HepG2 (cell line): ENCODE data around the gene SPIRE1. TPM values are rescaled to one million over a fixed set of nuclear protein-coding genes. Genes with fewer than 3 reads are reported as not detected.

Experiments used
- ATAC-seq: fragments of 200-7000 bp; cut with Tn5 transposase; 3 replicates; pipeline ENCODE4 v1.9.1; 2020; ENCODE audit warnings: mild to moderate bottlenecking, moderate library complexity
- BruUV-seq: library from RNA; stranded (reverse); fragments of 400-500 nt; replicated peaks from 2 replicates; lab custom pipeline; 2021; lab: Mats Ljungman, UMichigan
- CTCF ChIA-PET: fragments of 300-600 bp; formaldehyde crosslinking; extraction: SDS; loops from one replicate; lab custom pipeline; 2021; ENCODE audit warnings: low total read pairs, inconsistent platforms, low intra/inter-chr PET ratio; lab: Yijun Ruan, JAX
- POLR2A ChIA-PET: fragments of 350-600 bp; sonication (Branson Sonifier 250); formaldehyde crosslinking; loops from one replicate; lab custom pipeline; 2020; ENCODE audit warnings: antibody characterized with exemption, inconsistent platforms; lab: Yijun Ruan, JAX
- DNase-seq: peaks from one replicate; pipeline ENCODE4 v3.0.0-alpha.2; 2015; ENCODE audit warnings: low spot score
- FAIRE-seq: peaks from 3 replicates; lab custom pipeline; 2011; peaks lifted over from hg19 to GRCh38; lab: Jason Lieb, UNC
- H2AFZ ChIP-seq: one replicate; pipeline ENCODE4 v1.6.1; 2011; ENCODE audit warnings: low read length, inconsistent platforms
- H3K27ac ChIP-seq: fragments of 300-600 bp; 3 replicates; pipeline ENCODE4 v1.8.0; 2011; ENCODE audit warnings: mixed run types, mild to moderate bottlenecking, mixed read lengths, low read length, inconsistent platforms; ENCODE audit not compliant: insufficient read depth; ENCODE audit errors: extremely low read length
- H3K27me3 ChIP-seq, 2 experiments: fragments of 200-600 bp in 1 of 2; 2 replicates in 1 of 2; 3 replicates in 1 of 2; pipeline versions ENCODE4 v1.6.0 to v1.8.0; 2011; ENCODE audit warnings: low read length in 2 of 2, mild to moderate bottlenecking in 2 of 2, moderate library complexity in 2 of 2, inconsistent platforms in 1 of 2; ENCODE audit not compliant: insufficient read depth in 2 of 2, control insufficient read depth in 1 of 2
- H3K36me3 ChIP-seq, 2 experiments: fragments of 200-600 bp in 1 of 2; replicated peaks in 1 of 2; 2 replicates in 1 of 2; 3 replicates in 1 of 2; pipeline versions ENCODE4 v1.5.1 to v1.8.0; 2011; ENCODE audit warnings: low read length in 2 of 2, inconsistent platforms in 1 of 2; ENCODE audit not compliant: insufficient read depth in 2 of 2, control insufficient read depth in 1 of 2
- H3K4me1 ChIP-seq: 2 replicates; pipeline ENCODE4 v1.5.1; 2012; ENCODE audit warnings: low read length, inconsistent platforms; ENCODE audit not compliant: insufficient read depth
- H3K4me2 ChIP-seq: 2 replicates; pipeline ENCODE4 v1.6.0; 2011; ENCODE audit warnings: low read depth, low read length, inconsistent platforms
- H3K4me3 ChIP-seq, 3 experiments: fragments of 200-600 bp in 1 of 3; sonication (generic), shearing (Covaris generic) in 1 of 3; replicated peaks in 1 of 3; 2 replicates each; pipeline ENCODE4 v1.5.1; 2011 to 2016; ENCODE audit warnings: low read length in 3 of 3, inconsistent platforms in 2 of 3, low read depth in 2 of 3, mild to moderate bottlenecking in 2 of 3, control low read depth in 1 of 3, mixed read lengths in 1 of 3; ENCODE audit not compliant: insufficient read depth in 1 of 3
- H3K79me2 ChIP-seq: one replicate; pipeline ENCODE4 v1.6.1; 2011; ENCODE audit warnings: low read length, inconsistent platforms; ENCODE audit not compliant: insufficient read depth
- H3K9ac ChIP-seq: 2 replicates; pipeline ENCODE4 v1.6.0; 2011; ENCODE audit warnings: mild to moderate bottlenecking, low read depth, low read length, inconsistent platforms; ENCODE audit not compliant: insufficient read depth
- H3K9me3 ChIP-seq: 2 replicates; pipeline ENCODE4 v1.5.1; 2012; ENCODE audit warnings: mild to moderate bottlenecking, low read length
- H4K20me1 ChIP-seq: 2 replicates; pipeline ENCODE4 v1.6.0; 2011; ENCODE audit warnings: inconsistent platforms, mild to moderate bottlenecking, low read length, moderate library complexity; ENCODE audit not compliant: insufficient read depth
- ELF1 ChIP-seq: sonication (generic); formaldehyde crosslinking; IDR thresholded peaks from 2 replicates; pipeline ENCODE4 v1.4.0; 2020; ENCODE audit warnings: missing genetic modification reagents
- HNRNPLL ChIP-seq: fragments of 200-400 bp; formaldehyde crosslinking; IDR thresholded peaks from 2 replicates; pipeline ENCODE4 v1.6.1; 2017; ENCODE audit warnings: mild to moderate bottlenecking, low read depth, low read length; ENCODE audit not compliant: poor library complexity, severe bottlenecking
- PRPF4 ChIP-seq: fragments of 200-400 bp; formaldehyde crosslinking; IDR thresholded peaks from 2 replicates; pipeline ENCODE4 v1.6.1; 2016; ENCODE audit warnings: low read length, low read depth; ENCODE audit not compliant: poor library complexity, severe bottlenecking
- SNAPC2 ChIP-seq: sonication (generic); formaldehyde crosslinking; IDR thresholded peaks from 2 replicates; pipeline ENCODE4 v1.8.1; 2022; ENCODE audit warnings: mild to moderate bottlenecking, missing genetic modification reagents
- STAG1 ChIP-seq: sonication (generic); formaldehyde crosslinking; IDR thresholded peaks from 2 replicates; pipeline ENCODE4 v1.4.0; 2020; ENCODE audit warnings: missing genetic modification reagents
- ZBTB38 ChIP-seq: sonication (generic); formaldehyde crosslinking; IDR thresholded peaks from 2 replicates; pipeline ENCODE4 v1.5.1; 2020; ENCODE audit warnings: mild to moderate bottlenecking, missing genetic modification reagents
- ZNF468 ChIP-seq: sonication (generic); formaldehyde crosslinking; IDR thresholded peaks from 2 replicates; pipeline ENCODE4 v1.8.0; 2022; ENCODE audit warnings: mild to moderate bottlenecking, moderate library complexity, missing genetic modification reagents
- ZSCAN21 ChIP-seq: sonication (generic); formaldehyde crosslinking; IDR thresholded peaks from 2 replicates; pipeline ENCODE4 v1.8.0; 2022; ENCODE audit warnings: mild to moderate bottlenecking, missing genetic modification reagents, moderate library complexity, borderline replicate concordance
- ZSCAN22 ChIP-seq: sonication (generic); formaldehyde crosslinking; IDR thresholded peaks from 2 replicates; pipeline ENCODE4 v1.4.0; 2020; ENCODE audit warnings: mild to moderate bottlenecking, missing genetic modification reagents
- WGBS: methylation state at CpG from one replicate; pipeline ENCODE4 v1.1.6; 2017; ENCODE audit warnings: low lambda C conversion rate; 5-methylcytosine and 5-hydroxymethylcytosine counted together
- in situ Hi-C: cut with HindIII; loops from 2 replicates; pipeline ENCODE4 v1.10.0; 2017; ENCODE audit warnings: low pct_unique_long_range_greater_than_20kb; ENCODE audit not compliant: extremely low pct_ligation_motif_present
- intact Hi-C: fragments of 100-400 bp; cut with micrococcal nuclease; formaldehyde crosslinking; loops from one replicate; pipeline ENCODE4 v1.10.0; 2022; ENCODE audit not compliant: unreplicated experiment
- polyA plus RNA-seq, 8 experiments: library from polyadenylated mRNA; depleted of rRNA in 3 of 8; stranded (reverse) in 7 of 8; unstranded in 1 of 8; fragments of >200 nt; fragmentation: Illumina TruSeq in 4 of 8; extraction: Trizol in 4 of 8; gene quantifications; 2 replicates each; pipeline versions ENCODE4 v1.2.1 to v1.2.3, GENCODE V29; 2011 to 2016; ENCODE audit warnings: low read depth in 4 of 8, missing spikeins in 1 of 8, mixed read lengths in 1 of 8; ENCODE audit not compliant: insufficient read depth in 1 of 8
- total RNA-seq, 5 experiments: library from RNA; depleted of rRNA; stranded (reverse); fragments of >200 nt; fragmentation: Illumina TruSeq; extraction: Trizol; gene quantifications; 2 replicates each; pipeline ENCODE4 v1.2.3, GENCODE V29; 2016; ENCODE audit warnings: low read depth in 1 of 5
- TF ChIP-seq, protein P1 (sequence below): sonication (generic); formaldehyde crosslinking; IDR thresholded peaks from 2 replicates; pipeline ENCODE4 v1.4.0; 2020; ENCODE audit warnings: missing genetic modification reagents
- TF ChIP-seq, protein P2 (sequence below): sonication (generic); formaldehyde crosslinking; IDR thresholded peaks from 2 replicates; pipeline ENCODE4 v1.4.0; 2020; ENCODE audit warnings: missing genetic modification reagents

SPIRE1 gene
- total and polyA plus RNA-seq, 2 of the 13 experiments (the other 11 are each of a cell fraction or from before 2014, with no cell fraction given), result 9.9 to 21.3 TPM

DNA sequence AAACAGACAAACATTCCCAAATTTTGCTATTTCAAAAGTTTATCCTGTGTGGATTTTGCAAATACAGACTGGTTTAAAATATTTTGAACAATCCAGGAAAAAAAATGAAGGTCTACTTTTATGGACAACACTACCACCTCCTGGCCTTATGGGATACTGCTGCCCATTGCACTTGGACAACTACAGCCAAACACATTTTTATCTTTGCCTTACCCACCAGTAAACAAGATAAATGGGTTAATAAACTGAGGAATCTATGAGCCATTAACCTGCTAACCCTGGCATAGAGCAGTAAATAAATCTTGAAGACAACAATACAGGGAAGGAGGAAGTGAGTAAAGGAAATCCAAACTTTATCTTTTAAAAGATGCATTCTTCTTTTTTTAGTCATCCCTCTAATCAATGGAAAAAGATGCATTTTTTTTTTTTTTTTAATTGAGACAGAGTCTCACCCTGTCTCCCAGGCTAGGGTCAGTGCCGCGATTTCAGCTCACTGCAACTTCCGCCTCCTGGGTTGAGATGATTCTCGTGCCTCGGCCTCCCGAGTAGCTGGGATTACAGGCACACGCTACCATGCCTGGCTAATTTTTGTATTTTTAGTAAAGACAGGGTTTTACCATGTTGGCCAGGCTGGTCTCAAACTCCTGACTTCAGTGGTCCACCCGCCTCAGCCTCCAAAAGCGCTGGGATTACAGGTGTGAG, 2.1 kb upstream of the SPIRE1 start (continued):
- TF ChIP-seq, protein P1, sequence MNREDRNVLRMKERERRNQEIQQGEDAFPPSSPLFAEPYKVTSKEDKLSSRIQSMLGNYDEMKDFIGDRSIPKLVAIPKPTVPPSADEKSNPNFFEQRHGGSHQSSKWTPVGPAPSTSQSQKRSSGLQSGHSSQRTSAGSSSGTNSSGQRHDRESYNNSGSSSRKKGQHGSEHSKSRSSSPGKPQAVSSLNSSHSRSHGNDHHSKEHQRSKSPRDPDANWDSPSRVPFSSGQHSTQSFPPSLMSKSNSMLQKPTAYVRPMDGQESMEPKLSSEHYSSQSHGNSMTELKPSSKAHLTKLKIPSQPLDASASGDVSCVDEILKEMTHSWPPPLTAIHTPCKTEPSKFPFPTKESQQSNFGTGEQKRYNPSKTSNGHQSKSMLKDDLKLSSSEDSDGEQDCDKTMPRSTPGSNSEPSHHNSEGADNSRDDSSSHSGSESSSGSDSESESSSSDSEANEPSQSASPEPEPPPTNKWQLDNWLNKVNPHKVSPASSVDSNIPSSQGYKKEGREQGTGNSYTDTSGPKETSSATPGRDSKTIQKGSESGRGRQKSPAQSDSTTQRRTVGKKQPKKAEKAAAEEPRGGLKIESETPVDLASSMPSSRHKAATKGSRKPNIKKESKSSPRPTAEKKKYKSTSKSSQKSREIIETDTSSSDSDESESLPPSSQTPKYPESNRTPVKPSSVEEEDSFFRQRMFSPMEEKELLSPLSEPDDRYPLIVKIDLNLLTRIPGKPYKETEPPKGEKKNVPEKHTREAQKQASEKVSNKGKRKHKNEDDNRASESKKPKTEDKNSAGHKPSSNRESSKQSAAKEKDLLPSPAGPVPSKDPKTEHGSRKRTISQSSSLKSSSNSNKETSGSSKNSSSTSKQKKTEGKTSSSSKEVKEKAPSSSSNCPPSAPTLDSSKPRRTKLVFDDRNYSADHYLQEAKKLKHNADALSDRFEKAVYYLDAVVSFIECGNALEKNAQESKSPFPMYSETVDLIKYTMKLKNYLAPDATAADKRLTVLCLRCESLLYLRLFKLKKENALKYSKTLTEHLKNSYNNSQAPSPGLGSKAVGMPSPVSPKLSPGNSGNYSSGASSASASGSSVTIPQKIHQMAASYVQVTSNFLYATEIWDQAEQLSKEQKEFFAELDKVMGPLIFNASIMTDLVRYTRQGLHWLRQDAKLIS (CRISPR knock-in tag), result no peak
- TF ChIP-seq SNAPC2 (CRISPR knock-in tag) (no peak), STAG1 (CRISPR knock-in tag) (peak; percentile 94), ELF1 (no peak), ZNF468 (CRISPR knock-in tag) (no peak)

DNA sequence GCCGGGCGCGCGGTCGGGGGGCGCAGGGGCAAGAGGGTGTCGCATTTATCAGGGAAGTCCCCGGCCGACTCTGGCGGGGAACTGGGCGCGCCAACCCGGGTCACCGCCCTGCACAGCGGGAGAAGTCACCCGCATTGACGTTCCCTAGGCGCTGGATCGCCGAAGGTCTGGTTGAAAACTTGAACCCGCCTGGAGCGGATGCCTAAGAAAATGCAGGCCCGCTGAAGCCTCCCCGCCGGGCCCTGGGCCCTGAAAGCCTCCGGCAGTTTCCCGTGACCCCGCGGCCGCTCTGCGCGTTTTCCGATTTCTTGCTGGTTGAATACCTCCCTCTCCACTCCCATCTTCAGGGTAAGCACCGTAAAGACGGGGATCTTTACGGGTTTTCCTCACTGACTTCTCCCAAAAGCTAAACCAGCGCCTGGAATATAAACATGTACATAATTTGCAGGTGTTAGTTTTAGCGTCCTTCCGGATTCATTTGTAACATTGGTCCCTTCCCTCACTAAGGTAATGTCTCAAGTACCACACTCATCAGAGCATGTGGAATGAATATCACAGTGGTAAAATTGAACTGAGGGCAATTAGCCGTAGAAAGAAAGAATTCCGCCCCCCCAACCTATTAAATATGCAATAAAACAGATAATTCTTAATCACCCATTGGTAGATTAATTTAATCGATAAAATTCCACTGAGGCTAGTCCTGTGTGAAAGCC, 675 bp upstream of the SPIRE1 start:
- Histone ChIP-seq H3K27me3 (no peaks in the 10 kb centered on the region), H3K4me1 (peaks cover 14% of the 10 kb centered on the region), H2AFZ (no peak overlapping the region), H3K9ac (no peak overlapping the region), H3K4me3 (peak overlapping the region; percentile 78 to 86 (median 85); a peak in 2 of 6 replicates), H3K4me2 (peak overlapping the region; percentile 86; the same call in 1 of the 2 replicates), H3K27ac (no peak overlapping the region), H3K36me3 (no peaks in the 10 kb centered on the region), H3K79me2 (peaks cover 9% of the 10 kb centered on the region), H4K20me1 (no peaks in the 10 kb centered on the region), H3K9me3 (no peaks in the 10 kb centered on the region)
- DNase-seq (no peak), ATAC-seq (no peak; the same call in 2 of the 3 replicates), FAIRE-seq (no peak)
- intact Hi-C loops (loop anchor here (5.0 kb wide), 3 partner anchors 196 to 376 kb away; no protein-coding TSS in a partner anchor), in situ Hi-C loops (loop anchor here (5.0 kb wide), 2 partner anchors 116 to 266 kb away; no protein-coding TSS in a partner anchor)
- BruUV-seq, result TSS peak; percentile 70
- WGBS, result 79% methylated on average over 35 of the region's 42 CpGs
- ChIA-PET POLR2A (no interaction called here), CTCF (interaction anchor here (1.7 to 6.0 kb wide), 2 partner anchors 119 to 267 kb away, joined by 12 to 55 read pairs; no protein-coding TSS in a partner anchor)
- TF ChIP-seq PRPF4, result peak; percentile 45
- TF ChIP-seq HNRNPLL, result peak; percentile 25
- TF ChIP-seq, protein P2, sequence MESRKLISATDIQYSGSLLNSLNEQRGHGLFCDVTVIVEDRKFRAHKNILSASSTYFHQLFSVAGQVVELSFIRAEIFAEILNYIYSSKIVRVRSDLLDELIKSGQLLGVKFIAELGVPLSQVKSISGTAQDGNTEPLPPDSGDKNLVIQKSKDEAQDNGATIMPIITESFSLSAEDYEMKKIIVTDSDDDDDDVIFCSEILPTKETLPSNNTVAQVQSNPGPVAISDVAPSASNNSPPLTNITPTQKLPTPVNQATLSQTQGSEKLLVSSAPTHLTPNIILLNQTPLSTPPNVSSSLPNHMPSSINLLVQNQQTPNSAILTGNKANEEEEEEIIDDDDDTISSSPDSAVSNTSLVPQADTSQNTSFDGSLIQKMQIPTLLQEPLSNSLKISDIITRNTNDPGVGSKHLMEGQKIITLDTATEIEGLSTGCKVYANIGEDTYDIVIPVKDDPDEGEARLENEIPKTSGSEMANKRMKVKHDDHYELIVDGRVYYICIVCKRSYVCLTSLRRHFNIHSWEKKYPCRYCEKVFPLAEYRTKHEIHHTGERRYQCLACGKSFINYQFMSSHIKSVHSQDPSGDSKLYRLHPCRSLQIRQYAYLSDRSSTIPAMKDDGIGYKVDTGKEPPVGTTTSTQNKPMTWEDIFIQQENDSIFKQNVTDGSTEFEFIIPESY (CRISPR knock-in tag), result peak; percentile 35; the same call in 1 of the 2 replicates
- peak; percentile 66; the same call in 1 of the 2 replicates for TF ChIP-seq ZBTB38 (CRISPR knock-in tag)
- 0 out of 2 replicates have a peak, but pooled peaks have one; percentile 8 for TF ChIP-seq ZSCAN21 (CRISPR knock-in tag)
- TF ChIP-seq ZSCAN22 (CRISPR knock-in tag), result no peak
